ENCODE data around the gene MICAL2. TPM values are rescaled to one million over a fixed set of nuclear protein-coding genes. Genes with fewer than 3 reads are reported as not detected.

Gene MICAL2
- total RNA-seq, 4 donors from 2014 or later = 27.4 to 63.6 (median 51.9) TPM

DNA sequence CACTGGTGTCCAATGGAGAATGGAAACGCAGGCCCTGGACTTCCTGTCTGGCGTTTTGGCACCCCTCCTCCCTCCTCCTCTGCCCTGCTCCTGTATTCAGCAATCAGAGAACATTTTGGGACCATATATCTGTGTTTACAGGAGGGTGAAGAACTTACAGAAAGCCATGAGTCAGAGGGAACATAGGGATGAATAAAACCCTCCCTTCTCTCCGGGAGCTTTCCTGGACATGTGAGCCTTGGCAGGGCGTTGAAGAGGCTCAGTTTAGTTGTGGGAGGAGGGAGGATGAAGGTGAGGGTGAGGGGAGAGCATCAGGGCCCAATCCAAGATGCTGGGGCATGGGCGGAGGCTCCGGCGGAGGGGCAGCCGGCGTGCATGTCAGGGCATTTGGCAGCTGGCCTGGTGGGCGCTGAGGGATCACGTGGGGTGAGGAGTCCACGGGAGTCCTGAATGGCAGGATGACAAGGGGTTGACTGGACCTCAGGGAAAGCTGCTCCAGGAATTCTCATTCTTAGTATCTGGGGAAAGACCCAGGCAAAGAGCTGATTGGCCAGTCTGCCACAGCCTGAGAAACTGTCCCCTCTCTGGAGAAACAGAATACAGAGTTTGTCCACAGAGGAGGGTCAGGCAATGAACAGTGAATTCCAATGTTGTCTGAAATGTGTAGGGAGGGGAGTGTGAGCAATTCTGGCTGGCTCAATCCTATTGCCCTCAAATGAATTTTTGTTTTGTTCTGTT lies 28.9 kb downstream of the MICAL2 start:
- Histone ChIP-seq H3K4me1 (peaks cover 55 to 70% of the 10 kb centered on the region in 2 donors), H3K27me3 (no peaks in the 10 kb centered on the region), H3K9me3 (no peaks in the 10 kb centered on the region), H3K27ac (peak overlapping the region; percentile 5 to 83 (median 68)), H3K36me3 (no peaks in the 10 kb centered on the region), H3K4me3 (replicated peaks in 1 of 3) (no peak overlapping the region)
- intact Hi-C loops (cut with DNase I) = no loop called here
- no peak for TF ChIP-seq POLR2A (IDR thresholded peaks at IDR 0.05)
- TF ChIP-seq, protein P1, sequence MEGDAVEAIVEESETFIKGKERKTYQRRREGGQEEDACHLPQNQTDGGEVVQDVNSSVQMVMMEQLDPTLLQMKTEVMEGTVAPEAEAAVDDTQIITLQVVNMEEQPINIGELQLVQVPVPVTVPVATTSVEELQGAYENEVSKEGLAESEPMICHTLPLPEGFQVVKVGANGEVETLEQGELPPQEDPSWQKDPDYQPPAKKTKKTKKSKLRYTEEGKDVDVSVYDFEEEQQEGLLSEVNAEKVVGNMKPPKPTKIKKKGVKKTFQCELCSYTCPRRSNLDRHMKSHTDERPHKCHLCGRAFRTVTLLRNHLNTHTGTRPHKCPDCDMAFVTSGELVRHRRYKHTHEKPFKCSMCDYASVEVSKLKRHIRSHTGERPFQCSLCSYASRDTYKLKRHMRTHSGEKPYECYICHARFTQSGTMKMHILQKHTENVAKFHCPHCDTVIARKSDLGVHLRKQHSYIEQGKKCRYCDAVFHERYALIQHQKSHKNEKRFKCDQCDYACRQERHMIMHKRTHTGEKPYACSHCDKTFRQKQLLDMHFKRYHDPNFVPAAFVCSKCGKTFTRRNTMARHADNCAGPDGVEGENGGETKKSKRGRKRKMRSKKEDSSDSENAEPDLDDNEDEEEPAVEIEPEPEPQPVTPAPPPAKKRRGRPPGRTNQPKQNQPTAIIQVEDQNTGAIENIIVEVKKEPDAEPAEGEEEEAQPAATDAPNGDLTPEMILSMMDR (IDR thresholded peaks at IDR 0.05) = no peak
- peak; percentile 34 to 35 for DNase-seq
- 62 to 66% methylated on average over 12 of the region's 12 CpGs for WGBS, 2 donors

DNA sequence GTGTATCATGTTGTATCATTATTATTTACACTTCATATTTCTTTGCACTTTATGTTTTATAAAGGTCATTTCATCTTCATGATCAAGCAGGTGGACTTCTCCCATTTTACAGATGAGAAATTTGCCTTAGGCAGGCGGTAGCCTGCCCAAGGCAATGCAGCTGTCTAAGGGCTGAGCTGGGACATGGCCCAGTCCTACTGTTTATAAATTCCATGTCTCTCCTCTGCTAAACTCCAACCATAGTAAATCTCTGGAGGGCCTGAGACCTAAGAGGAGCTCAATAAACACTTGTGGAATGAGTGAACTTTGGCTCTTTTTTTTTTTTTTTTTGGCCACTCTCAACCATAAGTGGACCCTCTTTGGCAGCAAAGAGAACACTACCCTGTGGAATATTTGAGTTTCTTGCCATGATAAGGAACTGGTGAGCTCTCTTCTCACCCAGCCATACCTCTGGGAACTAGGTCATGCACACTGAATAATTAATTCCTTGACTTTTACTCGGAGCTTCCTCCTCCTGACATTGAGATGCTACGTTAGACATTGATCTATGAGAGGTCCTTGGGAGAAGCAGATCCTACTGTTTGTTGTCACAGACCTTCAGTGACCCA lies 29.9 kb downstream of the MICAL2 start:
- Histone ChIP-seq H3K9me3 (no peaks in the 10 kb centered on the region), H3K27ac (peak overlapping the region; percentile 5 to 83 (median 68)), H3K4me3 (replicated peaks in 1 of 3) (no peak overlapping the region), H3K27me3 (no peaks in the 10 kb centered on the region), H3K4me1 (peaks cover 55 to 75% of the 10 kb centered on the region in 2 donors), H3K36me3 (no peaks in the 10 kb centered on the region)
- WGBS, 2 donors = 40 to 48% methylated on average over 3 of the region's 3 CpGs
- no peak for TF ChIP-seq POLR2A (IDR thresholded peaks at IDR 0.05)
- TF ChIP-seq, protein P1 (IDR thresholded peaks at IDR 0.05) = no peak
- peak in 1 of 2 donors; percentile 17 for DNase-seq
- intact Hi-C loops (cut with DNase I) = no loop called here

DNA sequence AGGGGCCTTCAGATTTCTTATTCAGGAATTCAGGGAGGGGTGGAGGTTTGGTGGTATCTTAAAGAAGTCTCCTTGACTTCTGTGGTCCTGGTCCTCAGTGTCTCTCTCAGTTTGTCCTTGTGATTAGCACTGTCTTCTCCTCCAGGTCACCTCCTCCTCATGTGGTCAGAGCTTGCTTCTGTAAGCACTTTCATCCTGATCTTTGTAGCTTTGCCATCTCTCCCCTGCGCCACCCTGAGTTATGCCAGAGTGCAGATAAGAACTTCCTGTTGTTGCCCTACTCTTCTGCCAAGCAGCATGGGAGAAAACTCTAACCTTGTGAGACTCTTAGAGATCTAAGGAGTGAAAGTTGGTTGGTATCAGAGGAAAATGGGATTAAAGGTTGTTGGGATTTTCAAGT lies 30.9 kb downstream of the MICAL2 start:
- no peak for TF ChIP-seq POLR2A (IDR thresholded peaks at IDR 0.05)
- TF ChIP-seq, protein P1 (IDR thresholded peaks at IDR 0.05) = no peak
- intact Hi-C loops (cut with DNase I) = no loop called here
- no peaks in the 10 kb centered on the region for H3K27me3 ChIP-seq
- H3K27ac ChIP-seq = peak overlapping the region in 2 of 3 donors; percentile 68 to 83
- peaks cover 55 to 72% of the 10 kb centered on the region in 2 donors for H3K4me1 ChIP-seq
- WGBS, 2 donors = 100% methylated on average over 1 of the region's 1 CpG
- no peaks in the 10 kb centered on the region for H3K36me3 ChIP-seq
- H3K4me3 ChIP-seq (replicated peaks in 1 of 3) = no peak overlapping the region
- no peaks in the 10 kb centered on the region for H3K9me3 ChIP-seq
- DNase-seq = no peak

DNA sequence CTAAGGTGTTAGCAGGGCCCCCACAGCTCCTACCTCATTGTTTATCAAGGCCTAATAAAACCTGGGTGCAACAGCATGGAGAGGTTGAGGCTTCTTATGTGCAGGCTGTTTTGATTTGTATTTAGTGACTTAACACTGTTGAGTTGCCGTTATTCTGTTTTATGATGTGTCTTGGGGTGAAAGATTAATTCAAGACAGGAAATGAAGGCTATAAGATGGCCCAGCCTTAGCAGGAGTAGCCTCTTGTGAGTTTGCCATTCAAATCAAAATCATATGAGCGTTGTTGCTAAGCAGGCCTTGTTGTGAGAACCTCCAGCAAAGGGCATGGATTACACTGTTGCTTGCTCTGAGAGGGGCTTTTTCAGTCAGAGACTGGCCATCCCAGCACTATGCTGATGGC lies 31.8 kb downstream of the MICAL2 start:
- no peak for DNase-seq
- no peaks in the 10 kb centered on the region for H3K9me3 ChIP-seq
- 90 to 92% methylated on average over 2 of the region's 2 CpGs for WGBS, 2 donors
- no peaks in the 10 kb centered on the region for H3K36me3 ChIP-seq
- H3K4me1 ChIP-seq = peaks cover 52 to 64% of the 10 kb centered on the region in 2 donors
- no peak overlapping the region for H3K4me3 ChIP-seq (replicated peaks in 1 of 3)
- no peak for TF ChIP-seq POLR2A (IDR thresholded peaks at IDR 0.05)
- TF ChIP-seq, protein P1 (IDR thresholded peaks at IDR 0.05) = no peak
- H3K27me3 ChIP-seq = no peaks in the 10 kb centered on the region
- intact Hi-C loops (cut with DNase I) = no loop called here
- no peak overlapping the region for H3K27ac ChIP-seq

GRCh38 chr11:12142909-12143308 lies 32.5 kb downstream of the MICAL2 start:
- Histone ChIP-seq H3K9me3 (no peaks in the 10 kb centered on the region), H3K4me1 (peaks cover 46 to 57% of the 10 kb centered on the region in 2 donors), H3K36me3 (no peaks in the 10 kb centered on the region), H3K4me3 (replicated peaks in 1 of 3) (no peak overlapping the region), H3K27ac (peak overlapping the region in 1 of 3 donors; percentile 35), H3K27me3 (no peaks in the 10 kb centered on the region)
- DNase-seq = no peak
- WGBS, 2 donors = 67 to 97% methylated on average over 3 of the region's 3 CpGs
- no peak for TF ChIP-seq POLR2A (IDR thresholded peaks at IDR 0.05)
- TF ChIP-seq, protein P1 (IDR thresholded peaks at IDR 0.05) = no peak
- intact Hi-C loops (cut with DNase I) = no loop called here

Data from thyroid gland (tissue), 4 donors.